DMS 273 treated with DMSO at 0.1 percent for 48 hours (cell line): Measurements from ENCODE around the gene FAM131B.
A peak's percentile ranks its signal among the peaks of the same experiment; 100 is the strongest.

Experiments used
- DNase-seq: peaks from one replicate; lab custom pipeline; 2025; lab: John Stamatoyannopoulos, UW

The FAM131B gene

GRCh38 chr7:143382126-143382790 lies 19.7 kb upstream of the FAM131B start:
- DNase-seq = no peak

GRCh38 chr7:143381427-143382125 lies 19.1 kb upstream of the FAM131B start:
- DNase-seq = peak; percentile 47

DNA sequence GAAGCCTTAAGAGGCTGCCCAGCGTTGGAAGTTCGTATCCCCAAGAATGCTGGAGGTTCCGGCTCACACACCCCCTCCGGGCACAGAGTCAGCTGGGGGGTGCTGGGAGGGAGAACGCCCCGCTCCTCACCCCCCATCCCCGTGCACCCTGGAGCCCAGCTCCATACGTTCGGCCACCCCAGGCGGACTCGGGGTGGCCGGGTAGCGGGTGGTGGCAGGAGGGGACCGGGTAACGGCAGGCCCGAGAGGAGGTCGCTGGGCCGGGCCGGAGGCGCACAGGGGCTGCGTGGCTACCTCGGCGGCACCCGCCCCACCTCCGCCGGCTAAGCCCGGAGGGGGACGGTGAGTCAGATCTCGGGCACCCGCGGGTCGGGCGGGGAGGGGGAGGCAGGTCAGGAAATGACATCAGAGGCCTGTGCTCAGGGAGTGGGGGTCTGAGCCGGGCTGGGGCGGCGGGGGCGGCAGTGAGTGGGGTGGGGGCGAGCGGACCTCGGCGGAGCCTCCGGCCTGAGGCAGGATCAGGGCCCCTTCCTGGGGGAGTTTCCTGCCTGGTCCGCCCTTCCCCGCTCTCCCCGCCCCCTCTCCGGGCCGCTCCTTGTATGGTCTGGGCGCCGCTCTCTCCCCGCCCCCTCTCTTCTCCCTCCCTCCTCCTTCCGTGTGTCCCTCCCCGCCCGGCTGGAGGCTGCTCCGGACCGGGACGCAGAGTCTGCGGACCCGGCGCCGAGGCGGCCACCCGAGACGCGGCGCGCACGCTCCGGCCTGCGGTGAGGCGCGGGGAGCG lies 18.3 kb upstream of the FAM131B start, which contains the start of gene ZYX:
Gene ZYX (plus strand): TSS at position 700 of the 781 bp plus-strand sequence. CDS start 227 bp downstream, outside the sequence.
- DNase-seq = peak; percentile 71

DNA sequence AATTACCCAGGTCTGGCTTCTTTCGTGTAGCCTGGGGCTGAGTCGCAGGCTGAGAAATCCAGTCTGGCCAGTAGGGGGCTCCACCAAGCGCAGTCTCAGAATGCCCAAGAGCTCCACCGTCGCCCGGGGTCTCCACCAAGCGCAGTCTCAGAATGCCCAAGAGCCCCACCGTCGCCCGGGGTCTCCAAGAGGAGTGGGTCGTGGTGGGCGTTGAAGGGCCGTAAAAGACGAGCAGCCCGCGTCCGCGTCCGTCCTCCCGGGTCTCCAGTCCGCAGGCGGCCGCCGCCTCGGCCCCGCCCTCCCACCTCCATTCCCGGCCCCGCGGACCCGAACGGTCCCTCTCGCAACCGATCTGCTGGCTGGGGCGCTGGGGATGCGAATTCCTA lies 17.7 kb upstream of the FAM131B start:
- DNase-seq = peak; percentile 54

DNA sequence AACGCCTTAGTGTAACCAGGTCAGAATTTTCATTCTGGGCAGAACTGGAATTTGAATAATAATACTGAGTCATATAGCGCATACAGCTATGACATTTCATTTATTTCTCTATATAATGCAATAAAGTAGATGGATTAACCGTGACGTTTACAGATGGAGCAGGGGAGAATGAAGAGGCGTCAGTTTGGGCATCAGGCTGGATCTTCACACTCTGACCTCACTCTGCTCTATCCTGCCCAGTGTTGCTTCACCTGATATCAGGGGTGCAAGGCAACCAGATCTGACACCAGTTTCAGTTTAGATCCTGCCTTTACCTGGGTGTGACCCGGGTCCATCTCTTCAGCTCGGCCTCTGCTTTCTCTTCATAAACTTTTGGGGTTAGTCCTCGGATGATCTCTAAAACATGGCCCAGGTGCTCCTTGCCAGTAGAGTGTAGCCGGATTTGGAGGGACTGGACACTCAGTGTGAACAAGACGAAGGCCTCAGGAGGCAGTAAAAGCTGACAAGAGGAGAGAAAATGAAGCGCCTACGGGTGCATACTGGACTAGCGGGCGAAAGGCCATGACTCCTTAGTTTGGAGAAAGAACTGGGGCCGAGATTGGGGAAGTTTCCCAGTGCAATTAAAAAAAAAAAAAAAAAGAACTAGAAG lies 17.2 kb upstream of the FAM131B start:
- DNase-seq = no peak

- DNase-seq = no peak
These were observed 13.9 kb upstream of the FAM131B start for GRCh38 chr7:143376396-143376795.

DNA sequence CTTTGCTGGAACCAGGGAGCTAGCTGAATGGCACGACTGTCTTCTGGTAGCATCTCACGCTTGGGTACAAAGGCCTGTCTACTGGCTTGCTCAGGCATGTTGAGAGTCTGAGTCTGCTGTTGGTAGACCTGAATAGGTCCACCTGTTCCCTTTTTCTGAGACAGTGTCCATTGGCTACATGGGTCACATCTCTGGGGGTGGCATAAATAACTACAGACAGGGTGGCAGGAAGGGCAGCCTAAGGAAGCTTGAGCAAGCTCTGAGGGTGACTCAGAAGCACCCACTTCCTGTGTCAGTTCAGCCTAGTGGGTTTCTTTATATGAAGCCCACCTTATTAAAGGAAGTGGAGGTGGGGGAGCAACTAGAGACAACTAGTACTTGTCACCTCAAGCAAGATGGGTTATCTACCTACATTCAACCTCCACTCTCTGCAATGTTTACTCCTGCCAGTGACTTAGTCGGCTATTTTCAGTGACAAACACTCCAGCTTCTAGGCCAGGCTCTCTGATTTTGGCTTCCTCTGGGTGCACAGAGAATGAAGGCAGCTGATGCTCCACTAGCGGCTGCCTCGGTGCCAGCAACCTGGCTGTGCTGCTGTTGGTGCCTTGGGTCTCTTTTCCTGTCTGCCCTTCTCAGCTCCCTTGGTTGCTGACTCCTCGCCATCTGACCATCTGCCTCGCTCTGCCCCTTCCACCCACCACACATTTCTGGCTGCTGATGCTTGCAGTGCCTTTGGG lies 13.0 kb upstream of the FAM131B start:
- DNase-seq = no peak

GRCh38 chr7:143374561-143374960 lies 12.0 kb upstream of the FAM131B start:
- no peak for DNase-seq

GRCh38 chr7:143373255-143373794 lies 10.8 kb upstream of the FAM131B start:
- no peak for DNase-seq

DNA sequence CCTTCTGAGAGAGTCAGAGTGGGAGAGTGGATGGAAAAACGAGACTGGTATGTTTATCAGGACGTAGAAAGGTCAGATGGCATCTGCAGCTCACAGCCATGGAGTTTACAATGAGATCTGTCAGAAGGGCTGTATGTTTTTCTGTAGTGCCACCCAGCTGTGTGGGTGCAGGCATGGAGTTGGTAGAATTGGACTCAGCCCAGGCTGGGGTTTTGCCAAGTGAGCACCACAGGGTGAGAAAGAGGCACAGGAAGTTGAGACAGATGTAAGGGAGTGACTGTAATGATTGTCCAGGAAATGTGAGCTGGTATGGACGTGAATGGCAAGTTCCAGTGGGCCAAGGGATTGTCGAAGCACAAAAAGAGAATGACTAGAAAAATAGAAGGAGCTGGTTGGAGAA lies 9.6 kb upstream of the FAM131B start:
- peak; percentile 33 for DNase-seq

DNA sequence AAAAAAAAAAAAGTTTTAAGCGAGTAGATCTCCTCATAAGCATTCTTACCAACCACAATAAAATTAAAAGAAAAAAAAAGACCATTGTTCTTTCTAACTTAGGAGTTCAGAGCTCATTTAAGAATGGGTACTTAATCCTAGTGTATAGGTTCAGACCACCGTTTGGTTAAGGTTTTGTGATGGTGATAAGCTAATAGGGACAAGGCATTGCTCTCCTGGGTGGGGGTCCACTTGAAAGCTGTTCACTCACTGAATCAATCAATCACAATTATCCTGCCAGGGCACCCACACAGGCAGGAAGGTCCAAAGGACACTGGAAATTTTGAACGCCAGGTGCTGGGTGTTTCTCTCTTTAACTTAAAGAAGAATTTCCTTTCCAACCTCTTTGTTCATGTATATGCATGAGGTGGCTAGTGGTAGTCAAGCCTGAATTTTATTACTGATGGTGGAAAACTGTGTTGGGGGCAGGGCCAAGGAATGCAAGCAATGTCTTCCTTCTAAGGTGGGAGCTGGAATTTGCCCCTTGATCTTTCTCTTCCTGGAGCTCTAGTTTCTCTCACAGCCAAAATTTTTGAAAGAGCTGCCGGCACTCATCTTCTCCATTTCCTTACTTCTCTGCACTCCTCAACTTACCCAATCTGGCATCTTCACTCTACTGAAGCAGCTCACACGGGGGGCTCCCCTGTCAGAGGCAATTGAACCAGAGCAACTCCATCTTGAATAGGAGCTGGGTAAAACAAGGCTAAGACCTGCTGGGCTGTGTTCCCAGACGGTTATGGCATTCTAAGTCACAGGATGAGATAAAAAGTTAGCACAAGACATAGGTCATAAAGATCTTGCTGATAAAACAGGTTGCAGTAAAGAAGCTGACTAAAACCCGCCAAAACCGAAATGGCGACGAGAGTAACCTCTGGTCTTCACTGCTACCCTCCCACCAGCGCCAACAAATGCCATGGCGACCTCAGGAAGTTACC lies 7.5 kb upstream of the FAM131B start:
- DNase-seq = no peak

GRCh38 chr7:143368387-143368786 lies 5.9 kb upstream of the FAM131B start:
- DNase-seq = no peak

DNA sequence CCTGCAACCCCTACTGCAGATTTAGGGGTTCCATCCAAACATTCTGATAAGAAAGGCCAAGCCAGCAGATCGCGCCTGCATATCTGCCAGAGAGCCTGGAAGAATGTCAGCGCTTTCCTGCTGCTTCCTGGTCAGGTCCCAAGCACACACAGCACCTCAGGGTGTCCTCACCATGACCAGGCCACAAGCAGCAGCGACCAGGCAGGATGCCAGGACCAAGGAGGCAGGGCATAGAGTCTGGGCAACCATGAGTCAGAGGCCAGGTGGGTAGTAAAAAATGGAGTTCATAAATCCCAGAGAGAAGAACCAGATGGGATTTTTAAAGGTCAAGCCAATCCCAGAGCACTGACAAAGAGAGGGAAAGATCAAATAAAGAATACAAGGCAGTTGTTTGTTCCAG lies 5.5 kb upstream of the FAM131B start:
- no peak for DNase-seq

GRCh38 chr7:143363016-143363937 lies 764 bp upstream of the FAM131B start:
- no peak for DNase-seq

GRCh38 chr7:143361552-143362130 lies 872 bp downstream of the FAM131B start:
- no peak for DNase-seq

- no peak for DNase-seq
These were observed 1.5 kb downstream of the FAM131B start for GRCh38 chr7:143360788-143361551.

DNA sequence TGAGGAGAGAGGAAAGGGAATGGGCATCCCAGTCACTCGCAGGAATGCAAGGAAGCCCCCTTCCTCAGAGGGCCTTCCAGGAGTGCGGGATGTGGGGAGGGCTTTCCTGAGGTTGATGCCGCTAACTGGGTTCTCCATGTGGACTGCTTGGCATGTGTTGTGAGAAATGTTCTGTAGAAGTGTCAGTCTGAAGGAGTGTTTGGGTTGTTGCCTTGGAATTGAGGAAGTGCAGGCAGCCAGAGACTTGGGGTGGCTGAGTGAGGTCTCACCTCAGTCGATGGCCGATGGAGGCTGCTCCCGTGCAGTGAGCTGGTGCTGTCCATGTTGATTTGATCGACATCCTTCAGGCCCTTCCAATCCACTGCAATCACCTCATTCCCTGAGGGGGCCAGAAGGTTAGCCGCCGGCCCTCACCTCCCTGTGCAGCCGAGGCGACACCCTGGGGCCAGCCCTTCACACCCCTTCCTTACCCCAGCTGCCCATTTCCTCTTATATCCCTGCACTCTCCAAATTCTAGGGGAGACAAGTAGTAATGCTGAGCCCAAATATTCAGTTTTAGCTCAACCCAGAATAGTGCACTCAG lies 2.7 kb downstream of the FAM131B start:
- no peak for DNase-seq

- DNase-seq = no peak
These were observed 3.9 kb downstream of the FAM131B start for GRCh38 chr7:143358626-143359025.
